Stimulated activated CD8-positive, alpha-beta memory T cell treated with anti-CD3 and anti-CD28 coated beads, Interleukin-4, amount 100 ng/mL, for 1 hour (primary cell): ENCODE results near the gene SOWAHB.

ENCODE experiments used
- DNase-seq, 2 donors: peaks; one replicate each; pipeline ENCODE4 v3.0.0-alpha.2; 2020; ENCODE audit warnings: low read depth in 2 of 2, low spot score in 1 of 2

Gene SOWAHB, protein sequence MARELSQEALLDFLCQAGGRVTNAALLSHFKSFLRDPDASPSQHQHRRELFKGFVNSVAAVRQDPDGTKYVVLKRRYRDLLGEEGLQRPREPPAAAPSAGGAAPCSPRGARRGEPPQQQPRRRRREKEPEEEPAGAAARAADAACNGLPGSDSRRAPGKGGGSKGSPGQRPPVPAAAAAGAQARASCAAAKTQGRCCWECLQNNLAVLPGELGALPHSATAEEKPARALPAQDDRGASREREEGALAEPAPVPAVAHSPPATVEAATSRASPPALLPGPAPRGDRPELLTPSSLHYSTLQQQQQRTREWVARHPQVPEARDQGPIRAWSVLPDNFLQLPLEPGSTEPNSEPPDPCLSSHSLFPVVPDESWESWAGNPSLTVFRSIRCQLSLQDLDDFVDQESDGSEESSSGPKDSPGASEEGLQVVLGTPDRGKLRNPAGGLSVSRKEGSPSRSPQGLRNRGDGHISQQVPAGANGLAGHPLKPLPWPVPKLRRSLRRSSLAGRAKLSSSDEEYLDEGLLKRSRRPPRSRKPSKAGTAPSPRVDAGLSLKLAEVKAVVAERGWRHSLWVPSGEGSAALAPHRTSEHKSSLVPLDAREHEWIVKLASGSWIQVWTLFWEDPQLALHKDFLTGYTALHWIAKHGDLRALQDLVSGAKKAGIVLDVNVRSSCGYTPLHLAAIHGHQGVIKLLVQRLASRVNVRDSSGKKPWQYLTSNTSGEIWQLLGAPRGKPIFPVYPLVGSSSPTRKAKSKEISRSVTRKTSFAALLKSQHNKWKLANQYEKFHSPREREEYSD

GRCh38 chr4:76897536-76898384, at the start of gene SOWAHB:
Gene SOWAHB (minus strand): TSS chr4:76898144. CDS start chr4:76897849, 295 bp downstream.
- DNase-seq = peak in 1 of 2 donors; percentile 7

DNA sequence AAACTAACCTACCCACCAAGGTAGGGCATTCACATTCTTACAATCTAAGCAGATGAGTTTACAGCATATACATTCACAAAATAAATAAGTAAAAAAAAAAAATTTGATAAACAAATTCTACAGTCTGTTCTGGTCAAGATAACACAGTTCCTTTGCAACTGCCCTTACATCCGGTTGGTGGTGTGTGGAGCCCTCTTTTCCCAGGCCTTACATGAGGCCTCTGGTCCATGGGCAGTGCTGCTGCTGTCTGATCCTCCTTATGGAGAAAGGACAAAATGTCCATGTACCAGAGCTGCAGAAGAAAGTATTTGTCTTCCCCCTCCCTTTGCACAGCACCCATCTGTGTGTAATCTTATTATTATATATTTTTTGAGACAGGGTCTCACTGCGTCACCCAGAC, 49.4 kb upstream of the SOWAHB start:
- DNase-seq = no peak

DNA sequence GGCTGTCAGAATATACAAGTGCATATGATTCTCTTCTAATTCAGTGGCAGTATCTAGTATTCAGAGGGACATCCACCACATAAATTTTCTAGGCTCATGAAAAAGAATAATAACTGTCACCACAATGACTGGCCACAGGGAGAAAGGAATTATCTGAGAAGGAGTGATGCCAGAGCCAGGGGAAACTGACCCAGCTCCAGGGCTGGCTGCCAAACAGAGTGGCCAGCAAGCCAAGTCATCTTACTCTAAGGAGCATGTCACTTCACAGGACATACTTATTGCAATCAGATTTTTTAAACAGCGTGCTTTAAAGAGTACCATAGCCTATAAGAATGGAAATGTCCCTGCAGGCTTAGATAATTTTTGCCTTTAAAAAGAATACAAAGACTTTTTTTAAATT, 45.8 kb upstream of the SOWAHB start:
- no peak for DNase-seq

- no peak for DNase-seq
Observed at GRCh38 chr4:76943129-76943620, 45.2 kb upstream of the SOWAHB start.

GRCh38 chr4:76939184-76939583, 41.2 kb upstream of the SOWAHB start:
- DNase-seq = no peak

GRCh38 chr4:76931576-76932276, 33.8 kb upstream of the SOWAHB start:
- DNase-seq = no peak

GRCh38 chr4:76931087-76931486, 33.1 kb upstream of the SOWAHB start:
- no peak for DNase-seq

- DNase-seq = no peak
Observed at GRCh38 chr4:76930685-76931084, 32.7 kb upstream of the SOWAHB start.

GRCh38 chr4:76926841-76927240, 28.9 kb upstream of the SOWAHB start:
- DNase-seq = no peak

DNA sequence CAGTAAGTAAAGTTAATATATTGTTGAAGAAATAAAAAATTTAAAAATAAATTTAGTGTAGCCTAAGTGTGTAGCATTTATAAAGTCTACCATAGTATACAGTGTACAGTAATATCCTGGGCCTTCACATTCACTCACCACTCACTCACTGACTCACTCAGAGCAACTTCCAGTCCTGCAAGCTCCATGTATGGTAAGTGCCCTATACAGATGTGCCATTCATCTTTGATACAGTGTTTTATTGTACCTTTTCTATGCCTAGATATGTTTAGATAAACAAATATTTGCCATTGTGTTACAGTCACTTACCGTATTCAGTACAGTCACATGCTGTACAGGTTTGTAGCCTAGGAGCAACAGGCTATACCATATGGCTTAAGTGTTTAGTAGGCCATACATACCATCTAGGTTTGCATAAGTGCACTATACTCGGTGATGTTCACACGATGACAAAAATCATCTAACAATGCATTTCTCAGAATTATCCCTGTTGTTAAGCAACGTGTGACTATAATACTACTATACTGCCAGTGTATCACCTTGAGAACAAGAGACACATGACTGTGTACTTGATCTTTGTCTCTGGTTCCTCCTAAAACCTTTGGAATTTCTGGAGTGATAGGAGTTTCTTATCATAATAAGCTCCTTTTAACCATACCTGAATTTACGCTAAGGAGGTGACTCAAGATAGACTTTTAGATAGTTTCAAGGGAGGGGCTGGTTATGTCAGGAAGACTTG, 25.8 kb upstream of the SOWAHB start:
- no peak for DNase-seq

DNA sequence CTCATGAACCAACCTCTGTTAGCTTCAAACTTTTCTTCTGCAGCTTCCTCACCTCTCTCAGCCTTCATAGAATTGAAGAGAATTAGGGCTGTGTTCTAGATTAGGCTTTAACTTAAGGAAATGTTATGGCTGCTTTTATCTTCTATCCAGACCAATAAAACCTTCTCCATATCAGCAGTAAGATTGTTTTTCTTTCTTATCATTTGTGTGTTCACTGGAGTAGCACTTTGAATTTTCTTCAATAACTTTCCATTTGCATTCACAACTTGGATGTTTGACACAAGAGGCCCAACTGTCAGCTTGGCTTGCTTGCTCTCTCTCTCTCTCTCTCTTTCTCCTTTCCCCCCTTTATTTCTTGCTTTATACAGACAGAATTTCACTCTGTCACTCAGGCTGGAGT, 22.8 kb upstream of the SOWAHB start:
- no peak for DNase-seq

DNA sequence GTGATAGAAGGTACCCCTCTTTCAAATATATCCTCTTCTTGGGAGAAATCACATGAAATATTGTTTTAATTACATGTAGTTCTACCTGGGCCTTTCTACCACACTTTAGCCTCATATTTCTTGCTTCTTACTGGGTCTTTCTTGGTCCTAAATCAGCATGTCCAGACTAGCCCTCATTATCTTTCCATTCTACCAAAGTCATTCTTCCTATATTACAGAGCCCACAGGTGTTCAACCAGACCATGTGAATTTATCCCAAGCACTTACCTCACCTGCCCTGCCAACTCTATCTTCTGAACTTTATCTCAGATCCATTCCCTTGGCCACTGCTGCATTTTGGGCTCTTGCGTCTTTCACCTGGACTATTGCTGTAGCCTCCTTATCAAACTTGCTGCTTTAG, 11.8 kb upstream of the SOWAHB start:
- DNase-seq = no peak

GRCh38 chr4:76905521-76905920, 7.6 kb upstream of the SOWAHB start:
- no peak for DNase-seq

GRCh38 chr4:76904646-76905190, 6.8 kb upstream of the SOWAHB start:
- no peak for DNase-seq

DNA sequence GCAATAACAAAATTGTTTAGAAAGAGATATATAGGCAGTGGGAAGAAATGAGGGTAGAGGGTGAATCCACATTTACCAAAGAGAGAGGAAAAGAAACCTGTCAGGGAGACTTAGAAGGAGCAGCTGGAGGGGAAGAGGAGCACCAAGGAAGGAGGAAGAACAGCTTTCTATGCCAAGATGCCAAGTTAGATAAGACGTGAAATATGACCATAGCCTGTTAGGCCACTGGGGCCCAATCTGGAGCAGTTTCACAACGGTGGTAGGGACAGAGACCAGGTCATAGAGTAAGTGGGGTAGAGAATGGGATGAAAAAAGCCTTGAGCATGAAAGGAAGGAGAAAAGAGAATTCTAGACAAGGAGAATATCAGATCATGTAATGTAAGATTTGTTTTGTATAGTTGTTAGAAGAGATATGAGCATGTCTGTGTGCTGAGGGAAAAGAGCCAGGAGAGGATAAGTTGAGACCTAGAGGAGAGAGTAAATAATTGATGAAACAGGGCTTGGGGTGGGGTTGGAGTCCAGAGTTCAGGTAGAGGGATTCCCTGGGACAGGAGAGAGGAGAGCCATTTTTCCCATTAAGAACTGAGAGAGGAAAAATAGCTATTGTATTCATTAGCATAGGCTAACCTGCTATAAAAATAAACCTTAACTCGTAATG, 4.4 kb upstream of the SOWAHB start:
- no peak for DNase-seq

DNA sequence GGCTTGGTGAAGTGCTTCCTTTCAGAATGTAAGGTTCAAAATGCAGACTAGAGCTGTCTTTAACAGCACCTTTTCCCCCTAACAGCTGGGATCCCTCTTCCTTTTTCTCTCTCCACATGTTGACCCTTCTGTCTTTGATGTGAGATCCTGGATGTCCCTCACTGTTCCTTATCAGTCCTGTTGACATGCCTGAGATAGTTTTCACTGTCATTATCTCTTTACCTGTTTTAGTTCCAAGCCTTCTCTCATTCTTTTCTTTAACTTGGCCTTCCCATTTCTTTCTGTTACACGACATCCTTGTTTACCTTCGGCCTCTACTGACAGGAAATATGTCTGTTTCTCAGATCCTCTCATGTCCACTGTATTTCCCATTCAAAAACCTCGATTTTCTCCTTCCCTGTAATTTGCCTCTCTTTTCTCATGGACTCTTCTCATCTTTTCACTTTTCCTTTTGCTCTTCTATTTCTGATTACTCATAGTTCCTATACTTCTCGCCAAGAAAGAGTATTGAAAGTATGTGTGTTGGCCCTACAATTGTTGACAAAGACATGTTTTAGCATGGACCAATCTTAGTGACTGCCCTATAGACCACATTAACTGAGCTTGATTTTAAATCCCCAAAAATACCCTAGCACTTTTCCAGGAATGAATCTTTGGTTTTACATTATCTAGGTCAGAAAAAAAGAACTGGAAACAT, 1.2 kb upstream of the SOWAHB start:
- no peak for DNase-seq

GRCh38 chr4:76898385-76898692, 395 bp upstream of the SOWAHB start:
- DNase-seq = no peak

GRCh38 chr4:76896614-76897535, 1.1 kb downstream of the SOWAHB start:
- DNase-seq = no peak
